GM11168 (cell line): ENCODE measurements around the gene SORCS1.

Experiments
- in situ Hi-C: fragments of 300-500 bp; cut with MboI; formaldehyde crosslinking; loops from one replicate; pipeline ENCODE4 v1.12.0; 2022; ENCODE audit warnings: low sequenced_read_pairs; ENCODE audit not compliant: unreplicated experiment

SORCS1 gene

GRCh38 chr10:107118866-107119265, 45.6 kb downstream of the SORCS1 start:
- in situ Hi-C loops: no loop called here

GRCh38 chr10:107104026-107104652, 60.4 kb downstream of the SORCS1 start:
- in situ Hi-C loops: no loop called here

- in situ Hi-C loops: no loop called here
Measured at GRCh38 chr10:107103174-107104025, 61.1 kb downstream of the SORCS1 start.

- in situ Hi-C loops: no loop called here
Measured at GRCh38 chr10:107098326-107098725, 66.2 kb downstream of the SORCS1 start.

GRCh38 chr10:107094824-107095522, 69.5 kb downstream of the SORCS1 start:
- in situ Hi-C loops: no loop called here

GRCh38 chr10:107092321-107092720, 72.2 kb downstream of the SORCS1 start:
- in situ Hi-C loops: no loop called here

- in situ Hi-C loops: no loop called here
Measured at GRCh38 chr10:107091126-107091525, 73.4 kb downstream of the SORCS1 start.

GRCh38 chr10:107085665-107086525, 78.6 kb downstream of the SORCS1 start:
- in situ Hi-C loops: no loop called here

- in situ Hi-C loops: no loop called here
Measured at GRCh38 chr10:107083388-107084009, 81.0 kb downstream of the SORCS1 start.

GRCh38 chr10:107081644-107082043, 82.9 kb downstream of the SORCS1 start:
- in situ Hi-C loops: no loop called here

GRCh38 chr10:107075117-107075516, 89.4 kb downstream of the SORCS1 start:
- in situ Hi-C loops: no loop called here

GRCh38 chr10:107072786-107073185, 91.7 kb downstream of the SORCS1 start:
- in situ Hi-C loops: no loop called here

GRCh38 chr10:107072028-107072427, 92.5 kb downstream of the SORCS1 start:
- in situ Hi-C loops: no loop called here

GRCh38 chr10:107071301-107071700, 93.2 kb downstream of the SORCS1 start:
- in situ Hi-C loops: no loop called here

- in situ Hi-C loops: no loop called here
Measured at GRCh38 chr10:107067843-107068242, 96.7 kb downstream of the SORCS1 start.

- in situ Hi-C loops: no loop called here
Measured at GRCh38 chr10:107064075-107064474, 100.4 kb downstream of the SORCS1 start.

- in situ Hi-C loops: no loop called here
Measured at GRCh38 chr10:107059872-107060271, 104.6 kb downstream of the SORCS1 start.

- in situ Hi-C loops: no loop called here
Measured at GRCh38 chr10:107059068-107059804, 105.3 kb downstream of the SORCS1 start.

- in situ Hi-C loops: no loop called here
Measured at GRCh38 chr10:107058331-107058730, 106.2 kb downstream of the SORCS1 start.
